K562 (cell line): ENCODE results near the gene CAPN5. TPM values are rescaled to one million over a fixed set of nuclear protein-coding genes. Genes with fewer than 3 reads are reported as not detected.

Experiments used
- ATAC-seq: fragments of 200-7000 bp; cut with Tn5 transposase; 3 replicates; pipeline ENCODE4 v1.9.1; 2020; ENCODE audit warnings: moderate library complexity
- BruUV-seq: library from RNA; stranded (reverse); fragments of 400-500 nt; replicated peaks from 2 replicates; lab custom pipeline; 2021; lab: Mats Ljungman, UMichigan
- CTCF ChIA-PET: fragments of 300-600 bp; formaldehyde crosslinking; extraction: SDS; loops from one replicate; lab custom pipeline; 2021; ENCODE audit warnings: low intra/inter-chr PET ratio; lab: Yijun Ruan, JAX
- POLR2A ChIA-PET: fragments of 300-600, 350-650 bp; sonication (Branson Sonifier 250); formaldehyde crosslinking; extraction: SDS; loops from one replicate; lab custom pipeline; 2021; ENCODE audit warnings: antibody characterized with exemption, inconsistent platforms; lab: Yijun Ruan, JAX
- DNase-seq, 4 experiments: peaks; one replicate each; pipeline versions ENCODE4 v3.0.0 to v3.0.0-alpha.2; 2011 to 2018; ENCODE audit warnings: low spot score in 3 of 4, mixed read lengths in 3 of 4; ENCODE audit errors: extremely low read depth in 1 of 4
- FAIRE-seq: peaks from 2 replicates; lab custom pipeline; 2011; peaks lifted over from hg19 to GRCh38; lab: Jason Lieb, UNC
- H2AFZ ChIP-seq: 2 replicates; pipeline ENCODE4 v1.6.0; 2011; ENCODE audit warnings: low read depth, low read length, control low read depth, inconsistent platforms
- H3K27ac ChIP-seq: fragments of 200-600 bp; 3 replicates; pipeline ENCODE4 v1.8.0; 2011; ENCODE audit warnings: low read depth, mild to moderate bottlenecking, control low read depth, inconsistent platforms, low read length, moderate library complexity, mixed read lengths; ENCODE audit errors: extremely low read depth
- H3K27me3 ChIP-seq, 2 experiments: fragments of 300-600 bp in 1 of 2; 2 replicates in 1 of 2; 3 replicates in 1 of 2; pipeline versions ENCODE4 v1.6.0 to v1.8.0; 2011; ENCODE audit warnings: inconsistent platforms in 2 of 2, low read length in 2 of 2, mild to moderate bottlenecking in 1 of 2, mixed read lengths in 1 of 2, moderate library complexity in 1 of 2; ENCODE audit not compliant: control insufficient read depth in 2 of 2, insufficient read depth in 2 of 2
- H3K36me3 ChIP-seq: fragments of 300-600 bp; 3 replicates; pipeline ENCODE4 v1.8.0; 2011; ENCODE audit warnings: mild to moderate bottlenecking, low read length, inconsistent platforms; ENCODE audit not compliant: control insufficient read depth, insufficient read depth
- H3K4me1 ChIP-seq, 2 experiments: fragments of 200-600 bp in 1 of 2; replicated peaks in 1 of 2; 2 replicates in 1 of 2; 3 replicates in 1 of 2; pipeline versions ENCODE4 v1.5.1 to v1.8.0; 2011; ENCODE audit warnings: inconsistent platforms in 2 of 2, low read length in 2 of 2, mild to moderate bottlenecking in 1 of 2, mixed read lengths in 1 of 2, moderate library complexity in 1 of 2; ENCODE audit not compliant: control insufficient read depth in 2 of 2, insufficient read depth in 2 of 2
- H3K4me2 ChIP-seq: 2 replicates; pipeline ENCODE4 v1.6.1; 2011; ENCODE audit warnings: low read length, control low read depth, inconsistent platforms, mixed read lengths; ENCODE audit not compliant: insufficient read depth
- H3K4me3 ChIP-seq: fragments of 200-600 bp; sonication (generic), shearing (Covaris generic); 2 replicates; pipeline ENCODE4 v1.5.1; 2016; ENCODE audit warnings: control low read depth, inconsistent platforms
- H3K79me2 ChIP-seq: fragments of 200-600 bp; 3 replicates; pipeline ENCODE4 v1.8.0; 2011; ENCODE audit warnings: low read length, inconsistent platforms; ENCODE audit not compliant: control insufficient read depth, insufficient read depth
- H3K9ac ChIP-seq, 2 experiments: 2 replicates each; pipeline versions ENCODE4 v1.6.0 to v1.6.1; 2011; ENCODE audit warnings: low read depth in 2 of 2, low read length in 2 of 2, control low read depth in 1 of 2, inconsistent platforms in 1 of 2, mild to moderate bottlenecking in 1 of 2, mixed read lengths in 1 of 2; ENCODE audit not compliant: insufficient read depth in 1 of 2
- H3K9me1 ChIP-seq: one replicate; pipeline ENCODE4 v1.6.0; 2011; ENCODE audit warnings: inconsistent platforms, mild to moderate bottlenecking, low read length, moderate library complexity; ENCODE audit not compliant: control insufficient read depth, insufficient read depth
- H3K9me3 ChIP-seq: replicated peaks from 2 replicates; pipeline ENCODE4 v1.5.1; 2011; ENCODE audit warnings: low read depth, low read length, inconsistent platforms; ENCODE audit not compliant: control insufficient read depth, insufficient read depth
- H4K20me1 ChIP-seq: replicated peaks from 2 replicates; pipeline ENCODE4 v1.6.1; 2011; ENCODE audit warnings: low read length, inconsistent platforms, mixed read lengths; ENCODE audit not compliant: control insufficient read depth, insufficient read depth
- CBFA2T2 ChIP-seq: fragments of 450-650 bp; conservative IDR thresholded peaks from 2 replicates; pipeline ENCODE4 v1.6.1; 2017; ENCODE audit warnings: mild to moderate bottlenecking
- CBFA2T3 ChIP-seq: fragments of 450-650 bp; IDR thresholded peaks from 2 replicates; pipeline ENCODE4 v1.6.1; 2017
- EGR1 ChIP-seq: fragments of 450-650 bp; conservative IDR thresholded peaks from 2 replicates; pipeline ENCODE4 v1.6.1; 2017; ENCODE audit warnings: mild to moderate bottlenecking
- HDAC3 ChIP-seq: fragments of 450-650 bp; IDR thresholded peaks from 2 replicates; pipeline ENCODE4 v1.6.1; 2018; ENCODE audit warnings: borderline replicate concordance, mild to moderate bottlenecking, moderate library complexity; ENCODE audit not compliant: partially characterized antibody
- HNRNPLL ChIP-seq: fragments of 200-400 bp; formaldehyde crosslinking; IDR thresholded peaks from 2 replicates; pipeline ENCODE4 v1.6.1; 2017; ENCODE audit warnings: low read length, low read depth, mild to moderate bottlenecking; ENCODE audit not compliant: poor library complexity, severe bottlenecking
- TGIF2 ChIP-seq: sonication (generic); formaldehyde crosslinking; IDR thresholded peaks from 2 replicates; pipeline ENCODE4 v1.8.1; 2022; ENCODE audit warnings: mild to moderate bottlenecking, missing genetic modification reagents, moderate library complexity
- ZNF197 ChIP-seq: fragments of 200-800 bp; sonication (Bioruptor generic); IDR thresholded peaks from 2 replicates; pipeline ENCODE4 v1.6.1; 2016; ENCODE audit warnings: low read depth, missing genetic modification characterization, missing compliant biosample characterization
- WGBS: fragments of 100-300 bp; shearing (Covaris generic); methylation state at CpG from one replicate; pipeline ENCODE4 v1.1.6; 2016; ENCODE audit warnings: low coverage, mixed read lengths; ENCODE audit not compliant: insufficient coverage; ENCODE audit errors: missing lambda C conversion rate; 5-methylcytosine and 5-hydroxymethylcytosine counted together
- in situ Hi-C: fragments of 300-500 bp; cut with MboI; formaldehyde crosslinking; loops from 4 replicates; pipeline ENCODE4 v1.15.0; 2018; ENCODE audit warnings: inconsistent platforms, mixed read lengths
- intact Hi-C: fragments of 100-400 bp; cut with micrococcal nuclease; formaldehyde crosslinking; loops from 2 replicates; pipeline ENCODE4 v1.14.2; 2022
- polyA plus RNA-seq, 8 experiments: library from polyadenylated mRNA; depleted of rRNA in 4 of 8; stranded (reverse) in 5 of 8; unstranded in 3 of 8; fragments of >200 nt; fragmentation: Nextera tagmentation in 2 of 8; fragmentation: Illumina TruSeq in 1 of 8; extraction: Ambion mirVana in 2 of 8; extraction: Trizol in 1 of 8; gene quantifications; 2 replicates each; pipeline versions ENCODE4 v1.2.1 to v1.2.3, GENCODE V29; 2011 to 2014; ENCODE audit warnings: inconsistent platforms in 1 of 8, missing spikeins in 1 of 8
- total RNA-seq, 7 experiments: library from RNA; depleted of rRNA in 6 of 7; stranded (reverse); fragments of >200 nt in 6 of 7; fragmentation: Illumina TruSeq in 2 of 7; extraction: Trizol in 2 of 7; gene quantifications; 2 replicates each; pipeline versions ENCODE4 v1.2.1 to v1.2.3, GENCODE V29; 2011 to 2021; ENCODE audit warnings: low replicate concordance in 1 of 7
- TF ChIP-seq, protein P1 (sequence below): sonication (generic); IDR thresholded peaks from 2 replicates; pipeline ENCODE4 v1.6.1; 2016
- TF ChIP-seq, protein P2 (sequence below): IDR thresholded peaks from 3 replicates; pipeline ENCODE4 v1.6.1; 2011; ENCODE audit warnings: borderline replicate concordance, mild to moderate bottlenecking; ENCODE audit not compliant: insufficient read length, insufficient read depth
- TF ChIP-seq, protein P3 (sequence below), 2 experiments: fragments of 250-450 bp in 1 of 2; fragments of 450-650 bp in 1 of 2; sonication (Bioruptor Pico) in 1 of 2; IDR thresholded peaks; 2 replicates each; pipeline versions ENCODE4 v1.6.1 to v1.8.0; 2016 to 2021; ENCODE audit warnings: mild to moderate bottlenecking in 2 of 2, moderate library complexity in 2 of 2, missing compliant biosample characterization in 1 of 2, missing genetic modification characterization in 1 of 2

The CAPN5 gene
- total and polyA plus RNA-seq, 9 of the 15 experiments (the other 6 are each of a cell fraction or from before 2014, with no cell fraction given), result 0.04 to 0.44 (median 0.14) TPM; not detected in 2

DNA sequence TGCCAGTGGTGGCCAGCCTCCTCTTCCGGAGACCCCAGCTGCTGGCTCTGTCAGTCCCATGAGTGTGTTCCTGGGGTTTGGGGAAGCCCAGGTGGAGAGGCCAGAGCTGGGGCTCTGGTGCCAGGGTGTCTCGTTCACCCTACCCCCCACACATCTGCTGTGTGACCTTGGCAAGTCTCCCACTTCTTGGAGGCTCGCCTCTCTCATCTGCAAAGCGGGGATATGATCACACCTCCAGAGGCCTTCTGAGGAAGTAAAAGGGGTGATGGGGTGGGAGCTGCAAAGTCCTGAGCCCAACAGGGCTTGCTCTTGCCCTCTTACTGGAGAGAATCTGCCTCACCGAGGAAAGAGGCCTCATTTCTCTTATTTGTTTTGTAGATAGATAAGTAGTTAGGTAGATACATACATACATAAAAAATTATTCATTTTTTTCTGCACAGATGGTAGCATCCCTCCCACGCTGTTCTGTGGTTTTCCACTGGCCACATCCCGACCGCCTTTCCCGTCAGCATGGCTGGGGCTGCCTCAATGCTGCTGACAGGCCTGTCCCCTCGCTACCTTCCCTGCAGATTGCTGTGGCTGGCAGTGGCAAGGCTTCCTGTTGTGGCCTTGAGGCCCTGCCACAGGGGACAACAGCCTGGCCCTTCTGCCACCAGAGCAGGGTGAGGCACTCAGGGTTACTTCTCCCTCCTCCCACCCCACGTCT is 85.2 kb downstream of the CAPN5 start:
- H2AFZ ChIP-seq, result no peak overlapping the region
- peaks cover 0 to 7% of the 10 kb centered on the region in 2 experiments; a peak in 3 of 5 replicates for H3K4me1 ChIP-seq
- CTCF ChIA-PET, result no interaction called here
- FAIRE-seq, result no peak
- in situ Hi-C loops, result no loop called here
- TF ChIP-seq HDAC3, result no peak
- TF ChIP-seq, protein P1, sequence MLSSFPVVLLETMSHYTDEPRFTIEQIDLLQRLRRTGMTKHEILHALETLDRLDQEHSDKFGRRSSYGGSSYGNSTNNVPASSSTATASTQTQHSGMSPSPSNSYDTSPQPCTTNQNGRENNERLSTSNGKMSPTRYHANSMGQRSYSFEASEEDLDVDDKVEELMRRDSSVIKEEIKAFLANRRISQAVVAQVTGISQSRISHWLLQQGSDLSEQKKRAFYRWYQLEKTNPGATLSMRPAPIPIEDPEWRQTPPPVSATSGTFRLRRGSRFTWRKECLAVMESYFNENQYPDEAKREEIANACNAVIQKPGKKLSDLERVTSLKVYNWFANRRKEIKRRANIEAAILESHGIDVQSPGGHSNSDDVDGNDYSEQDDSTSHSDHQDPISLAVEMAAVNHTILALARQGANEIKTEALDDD, result no peak
- peak; percentile 17; the same call in 1 of the 2 replicates for TF ChIP-seq CBFA2T3
- no peak for TF ChIP-seq ZNF197 (CRISPR knock-in tag)
- no peak for TF ChIP-seq HNRNPLL
- TF ChIP-seq, protein P2, sequence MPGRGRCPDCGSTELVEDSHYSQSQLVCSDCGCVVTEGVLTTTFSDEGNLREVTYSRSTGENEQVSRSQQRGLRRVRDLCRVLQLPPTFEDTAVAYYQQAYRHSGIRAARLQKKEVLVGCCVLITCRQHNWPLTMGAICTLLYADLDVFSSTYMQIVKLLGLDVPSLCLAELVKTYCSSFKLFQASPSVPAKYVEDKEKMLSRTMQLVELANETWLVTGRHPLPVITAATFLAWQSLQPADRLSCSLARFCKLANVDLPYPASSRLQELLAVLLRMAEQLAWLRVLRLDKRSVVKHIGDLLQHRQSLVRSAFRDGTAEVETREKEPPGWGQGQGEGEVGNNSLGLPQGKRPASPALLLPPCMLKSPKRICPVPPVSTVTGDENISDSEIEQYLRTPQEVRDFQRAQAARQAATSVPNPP, result no peak
- TF ChIP-seq EGR1, result 0 out of 2 replicates have a peak, but pooled peaks have one; percentile 7
- TF ChIP-seq, protein P3, sequence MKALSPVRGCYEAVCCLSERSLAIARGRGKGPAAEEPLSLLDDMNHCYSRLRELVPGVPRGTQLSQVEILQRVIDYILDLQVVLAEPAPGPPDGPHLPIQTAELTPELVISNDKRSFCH (CRISPR knock-in tag; IDR thresholded peaks at IDR 0.05), result no peak
- TF ChIP-seq, protein P3 (tag; IDR thresholded peaks at IDR 0.05), result peak; percentile 88
- TF ChIP-seq TGIF2 (CRISPR knock-in tag), result no peak
- 0 out of 2 replicates have a peak, but pooled peaks have one; percentile 8 for TF ChIP-seq CBFA2T2
- TF ChIP-seq, all 486 proteins: peak for 4
- 1% methylated on average over 10 of the region's 11 CpGs for WGBS
- POLR2A ChIA-PET, result no interaction called here
- no peak overlapping the region for H3K27ac ChIP-seq
- peaks cover 19 to 82% of the 10 kb centered on the region in 2 experiments for H3K27me3 ChIP-seq
- intact Hi-C loops, result no loop called here
- DNase-seq (no peak), ATAC-seq (no peak)
- H3K9me1 ChIP-seq, result no peaks in the 10 kb centered on the region
- H3K9me3 ChIP-seq, result no peaks in the 10 kb centered on the region
- no peak overlapping the region for H3K4me3 ChIP-seq
- peaks cover 3% of the 10 kb centered on the region; the same call in 1 of the 2 replicates for H4K20me1 ChIP-seq
- no TSS peak for BruUV-seq
- no peaks in the 10 kb centered on the region for H3K79me2 ChIP-seq
- H3K36me3 ChIP-seq, result no peaks in the 10 kb centered on the region
- no peak overlapping the region for H3K9ac ChIP-seq
- no peak overlapping the region for H3K4me2 ChIP-seq
